Cardiac fibroblast (primary cell): ENCODE measurements around the gene RACK1.

ENCODE experiments used
- DNase-seq, 2 donors: peaks; one replicate each; pipeline versions ENCODE4 v3.0.0 to v3.0.0-alpha.2; 2010; ENCODE audit warnings: low read depth in 2 of 2
- H3K4me3 ChIP-seq, 2 donors: replicated peaks in 1 of 2; 1 replicate in 1 of 2; 2 replicates in 1 of 2; pipeline ENCODE4 v1.5.1; 2011; ENCODE audit warnings: low read depth in 2 of 2, low read length in 2 of 2, mild to moderate bottlenecking in 2 of 2, moderate library complexity in 1 of 2
- TF ChIP-seq, protein P1 (sequence below): IDR thresholded peaks from one replicate; pipeline ENCODE4 v1.5.1; 2011; ENCODE audit warnings: low read depth, mild to moderate bottlenecking, low read length, inconsistent platforms

Gene RACK1

GRCh38 chr5:181203093-181203711 is 40.5 kb downstream of the RACK1 start:
- H3K4me3 ChIP-seq: no peak overlapping the region
- TF ChIP-seq, protein P1, sequence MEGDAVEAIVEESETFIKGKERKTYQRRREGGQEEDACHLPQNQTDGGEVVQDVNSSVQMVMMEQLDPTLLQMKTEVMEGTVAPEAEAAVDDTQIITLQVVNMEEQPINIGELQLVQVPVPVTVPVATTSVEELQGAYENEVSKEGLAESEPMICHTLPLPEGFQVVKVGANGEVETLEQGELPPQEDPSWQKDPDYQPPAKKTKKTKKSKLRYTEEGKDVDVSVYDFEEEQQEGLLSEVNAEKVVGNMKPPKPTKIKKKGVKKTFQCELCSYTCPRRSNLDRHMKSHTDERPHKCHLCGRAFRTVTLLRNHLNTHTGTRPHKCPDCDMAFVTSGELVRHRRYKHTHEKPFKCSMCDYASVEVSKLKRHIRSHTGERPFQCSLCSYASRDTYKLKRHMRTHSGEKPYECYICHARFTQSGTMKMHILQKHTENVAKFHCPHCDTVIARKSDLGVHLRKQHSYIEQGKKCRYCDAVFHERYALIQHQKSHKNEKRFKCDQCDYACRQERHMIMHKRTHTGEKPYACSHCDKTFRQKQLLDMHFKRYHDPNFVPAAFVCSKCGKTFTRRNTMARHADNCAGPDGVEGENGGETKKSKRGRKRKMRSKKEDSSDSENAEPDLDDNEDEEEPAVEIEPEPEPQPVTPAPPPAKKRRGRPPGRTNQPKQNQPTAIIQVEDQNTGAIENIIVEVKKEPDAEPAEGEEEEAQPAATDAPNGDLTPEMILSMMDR: no peak
- peak; percentile 64 to 71 for DNase-seq

- TF ChIP-seq, protein P1: no peak
These were observed 42.9 kb downstream of the RACK1 start for GRCh38 chr5:181200816-181201215.

DNA sequence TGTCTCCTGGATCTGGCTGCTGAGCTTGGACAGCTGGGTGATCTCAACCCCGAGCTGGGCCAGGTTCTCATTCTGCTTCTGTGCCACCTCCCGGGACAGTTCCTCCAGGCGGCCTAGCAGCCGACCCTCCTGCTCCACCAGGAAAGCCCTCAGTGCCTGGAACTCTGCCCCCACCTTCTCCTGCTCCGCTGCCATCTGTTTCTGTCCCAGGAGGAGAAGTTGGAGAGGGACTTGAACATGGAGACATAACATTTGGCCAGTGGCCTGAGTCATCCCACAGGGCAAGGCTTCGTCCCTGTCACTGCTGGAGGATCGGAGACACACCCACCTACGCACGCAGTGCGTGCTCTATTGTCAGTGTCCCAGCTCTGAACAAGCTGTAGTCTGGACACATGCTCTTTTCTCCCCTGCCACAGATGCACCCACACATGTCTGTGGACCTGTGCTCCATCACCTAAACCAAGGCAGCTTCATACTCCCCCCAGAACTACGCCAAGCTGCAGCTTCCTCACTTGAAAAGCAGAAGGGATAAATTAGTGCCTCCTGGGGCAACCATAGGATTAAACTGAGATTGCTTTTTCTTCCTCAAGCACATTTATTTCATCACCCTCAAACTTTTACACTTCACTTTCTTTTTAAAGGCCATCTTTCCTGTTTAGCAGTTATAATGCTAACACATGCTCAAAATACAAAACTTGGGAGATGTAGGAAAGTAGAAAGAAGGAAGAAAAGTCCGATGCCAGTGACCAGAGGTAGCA is 43.6 kb downstream of the RACK1 start:
- TF ChIP-seq, protein P1: no peak
- no peak for DNase-seq

More at GRCh38 chr5:181200816-181201215, 42.9 kb downstream of the RACK1 start:
- no peak for DNase-seq
- no peak overlapping the region for H3K4me3 ChIP-seq

DNA sequence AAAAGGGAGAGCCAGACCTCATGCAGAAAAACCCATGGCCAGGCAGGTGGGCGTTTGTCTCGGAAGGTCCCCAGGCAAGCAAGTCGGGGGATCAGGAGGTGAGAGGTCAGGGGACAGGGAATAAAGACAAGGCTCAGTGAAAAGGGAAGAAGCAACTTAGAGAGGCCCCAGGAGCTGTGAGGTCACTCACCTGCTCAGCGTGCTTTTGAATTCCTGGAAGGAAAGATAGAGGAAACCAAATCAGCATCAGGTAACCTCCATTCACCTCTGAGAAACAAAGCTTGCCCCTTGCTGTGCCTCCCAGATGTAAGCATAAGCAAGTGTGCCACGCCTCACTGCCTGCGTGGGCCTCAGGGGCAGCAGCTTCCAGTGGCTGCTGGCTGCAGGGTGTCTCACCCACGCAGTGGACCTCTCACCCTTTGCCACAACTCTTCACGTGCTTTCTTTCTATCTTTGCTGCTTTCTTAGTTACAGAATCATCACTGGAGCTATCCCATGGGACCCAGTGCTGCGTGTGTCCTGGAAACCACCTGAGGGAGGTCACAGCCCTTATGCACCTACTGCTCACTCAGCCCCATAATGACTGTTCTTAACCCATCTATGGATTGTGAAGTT is 44.7 kb downstream of the RACK1 start:
- no peak for DNase-seq
- TF ChIP-seq, protein P1: no peak
- no peak overlapping the region for H3K4me3 ChIP-seq

More for the DNA sequence above, 43.6 kb downstream of the RACK1 start:
- H3K4me3 ChIP-seq: no peak overlapping the region

DNA sequence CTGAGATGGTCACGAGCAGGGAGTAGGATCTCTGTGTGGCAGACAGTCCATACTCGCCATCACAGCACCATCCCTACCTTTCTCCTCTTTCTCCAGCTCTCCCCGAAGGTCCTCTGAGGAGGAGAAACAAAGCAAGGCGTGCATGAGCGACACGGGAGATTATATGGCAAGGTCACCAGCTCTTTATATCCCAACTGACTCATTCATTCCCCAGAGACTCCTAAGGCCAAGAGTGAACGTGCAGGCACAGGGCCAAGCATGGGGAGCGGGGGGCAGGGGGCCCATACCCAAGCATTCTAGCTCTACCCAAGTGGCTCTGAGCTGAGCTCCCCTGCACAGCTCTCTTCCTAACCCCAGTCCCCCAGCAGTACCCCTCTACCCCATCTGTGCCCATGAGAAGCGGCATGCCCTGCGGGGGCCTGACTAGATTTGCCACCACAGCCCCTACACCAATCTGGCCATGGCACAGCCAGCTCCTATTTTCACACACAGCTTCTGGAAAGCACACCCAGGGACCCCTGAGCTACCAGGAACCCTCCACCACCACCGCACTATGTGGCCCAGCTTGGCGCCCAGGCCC is 45.5 kb downstream of the RACK1 start:
- H3K4me3 ChIP-seq: no peak overlapping the region
- TF ChIP-seq, protein P1: no peak
- no peak for DNase-seq

- no peak overlapping the region for H3K4me3 ChIP-seq
- TF ChIP-seq, protein P1: no peak
- DNase-seq: no peak
These were observed 46.3 kb downstream of the RACK1 start for GRCh38 chr5:181197326-181197951.
